22Rv1 (cell line): Measurements from ENCODE around the gene RCL1.

ENCODE experiments used
- CTCF ChIP-seq: fragments of 450-650 bp; IDR thresholded peaks from 2 replicates; pipeline ENCODE4 v1.5.1; 2017; ENCODE audit warnings: mild to moderate bottlenecking
- ZFX ChIP-seq: fragments of 450-650 bp; IDR thresholded peaks from 2 replicates; pipeline ENCODE4 v1.6.1; 2017; ENCODE audit warnings: antibody characterized with exemption, borderline replicate concordance

- TF ChIP-seq CTCF (no peak), ZFX (no peak)
Measured at GRCh38 chr9:4814913-4815312, 22.2 kb downstream of the RCL1 start.
